HG02870 (cell line): ENCODE results near the gene ZDHHC11B.
"Not testable (repeated sequence)": the region's sequence is repeated elsewhere in the genome, so short reads cannot be mapped to it uniquely, and the experiment has no call there.

Source experiments
- ATAC-seq: cut with Tn5 transposase; IDR thresholded peaks from one replicate; pipeline ENCODE4 v1.9.1; 2021; ENCODE audit warnings: mild to moderate bottlenecking, moderate library complexity; ENCODE audit not compliant: unreplicated experiment

Gene ZDHHC11B

DNA sequence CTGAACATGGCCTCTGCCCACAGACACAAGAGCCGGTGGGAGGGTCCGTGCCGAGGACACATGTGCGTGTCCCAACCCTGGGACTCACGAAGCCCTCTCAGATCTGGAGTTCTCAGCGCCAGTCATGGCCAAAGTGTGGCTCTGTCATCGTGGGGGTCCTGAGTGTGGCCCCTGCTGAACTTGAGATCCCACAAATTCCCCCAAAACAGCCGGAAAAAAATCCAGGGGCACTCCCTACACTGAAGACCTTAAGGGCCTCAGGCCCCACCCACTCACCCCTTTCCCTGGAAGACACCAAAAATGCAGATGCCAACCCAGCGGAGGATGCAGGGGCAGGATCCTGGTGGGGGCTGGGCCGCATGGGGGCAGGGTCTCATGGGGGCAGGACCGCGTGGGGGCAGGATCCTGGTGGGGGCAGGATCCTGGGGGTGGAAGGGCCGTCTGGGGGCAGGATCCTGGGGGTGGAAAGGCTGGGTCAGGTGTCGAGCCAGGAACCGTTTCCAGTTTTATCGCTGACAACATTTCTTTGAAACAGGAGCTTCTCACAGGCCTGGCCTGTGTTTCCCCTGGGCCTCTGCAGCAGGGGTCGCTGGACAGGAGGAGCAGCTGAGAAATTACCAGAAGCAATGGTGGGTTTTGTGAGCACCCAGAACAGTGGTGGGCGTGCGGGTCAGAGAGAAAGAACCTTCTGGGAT lies 13.3 kb downstream of the ZDHHC11B start:
- ATAC-seq: not testable (repeated sequence)

DNA sequence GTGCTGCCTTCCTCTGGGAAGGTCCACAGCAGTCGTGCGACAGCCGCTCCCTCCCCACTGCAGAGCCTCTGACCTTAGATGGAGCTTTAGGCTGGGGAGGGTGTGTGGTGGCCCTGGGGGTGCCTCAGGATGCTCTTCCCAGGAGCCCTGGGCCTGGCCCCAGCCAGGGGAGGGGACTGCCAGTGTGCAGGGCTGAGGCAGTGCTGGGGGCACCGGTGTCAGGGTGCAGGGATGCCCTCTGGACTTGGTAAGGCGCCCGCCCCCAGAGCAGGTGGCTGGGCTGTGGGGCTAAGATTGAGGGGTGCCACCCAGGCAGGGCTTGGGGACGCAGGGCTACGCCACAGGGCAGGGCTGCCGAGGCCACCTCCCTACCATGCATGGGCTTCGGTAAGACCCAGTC lies 13.9 kb downstream of the ZDHHC11B start:
- ATAC-seq: not testable (repeated sequence)

DNA sequence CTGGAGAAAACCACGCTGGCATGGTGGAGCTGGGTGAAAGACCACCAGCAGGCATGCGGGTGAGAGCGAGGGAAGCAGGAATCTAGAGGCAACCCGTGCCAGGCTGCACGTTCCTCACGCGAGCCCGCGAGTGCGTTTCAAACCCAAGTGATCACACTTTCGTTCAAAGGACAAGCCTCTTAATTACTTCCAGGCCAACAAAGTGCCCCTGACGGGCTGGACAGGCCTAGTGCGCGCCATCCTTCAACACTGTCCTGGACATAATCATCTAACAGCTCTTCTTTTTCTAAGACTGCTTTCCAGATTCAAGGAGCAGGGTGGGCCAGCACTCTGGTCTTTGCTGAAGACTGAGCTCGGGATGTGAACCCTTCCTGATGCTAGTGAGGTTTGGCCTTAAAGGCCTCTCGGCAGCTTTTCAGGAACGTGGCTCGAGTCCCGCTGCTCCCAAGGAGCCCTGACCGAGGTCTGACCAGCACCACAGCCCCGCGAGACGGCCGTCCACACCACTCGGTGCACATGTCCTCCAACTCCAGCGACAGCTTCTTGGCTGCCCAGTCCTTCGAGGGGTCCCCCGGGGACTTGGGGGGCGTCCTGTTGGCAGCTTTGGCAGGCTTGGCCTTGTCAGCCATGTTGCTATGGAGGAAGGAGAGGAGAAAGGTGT lies 14.9 kb downstream of the ZDHHC11B start:
- not testable (repeated sequence) for ATAC-seq

DNA sequence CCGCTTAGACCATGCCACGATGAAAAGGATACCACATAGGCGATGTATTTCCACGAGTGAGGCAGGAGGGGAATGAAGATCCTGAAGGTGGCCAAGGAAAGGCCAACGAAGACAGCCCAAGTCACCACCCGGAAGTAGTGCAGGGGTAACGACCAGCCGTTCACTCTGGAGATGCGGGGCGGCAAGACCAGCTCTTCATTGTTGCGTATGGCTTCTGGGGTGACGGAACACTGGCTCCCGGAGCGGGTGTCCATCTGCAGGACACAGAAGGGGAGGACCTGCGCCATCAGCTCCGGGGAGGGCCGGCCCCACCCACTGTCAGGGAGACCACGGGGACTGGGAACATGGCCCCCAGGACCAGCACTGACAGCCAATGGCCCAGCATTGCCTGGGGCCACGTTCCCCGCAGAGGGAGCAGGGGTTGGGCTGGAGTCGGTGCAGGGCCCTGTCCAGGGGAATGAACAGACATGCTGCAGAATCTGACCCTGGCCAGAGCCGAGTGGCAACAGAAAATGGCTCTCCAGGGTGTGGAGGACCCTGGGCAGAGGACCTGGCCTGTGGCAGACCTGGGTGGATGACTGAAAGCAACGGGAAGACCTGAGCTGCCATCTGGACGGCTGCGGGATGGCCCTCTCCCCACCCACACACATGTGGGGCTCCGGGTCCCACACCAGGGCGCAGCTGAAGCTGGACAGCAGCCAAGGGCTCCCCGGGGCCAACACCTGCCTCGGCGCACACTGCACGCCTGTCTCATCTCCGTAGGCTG lies 17.7 kb downstream of the ZDHHC11B start:
- no peak for ATAC-seq

DNA sequence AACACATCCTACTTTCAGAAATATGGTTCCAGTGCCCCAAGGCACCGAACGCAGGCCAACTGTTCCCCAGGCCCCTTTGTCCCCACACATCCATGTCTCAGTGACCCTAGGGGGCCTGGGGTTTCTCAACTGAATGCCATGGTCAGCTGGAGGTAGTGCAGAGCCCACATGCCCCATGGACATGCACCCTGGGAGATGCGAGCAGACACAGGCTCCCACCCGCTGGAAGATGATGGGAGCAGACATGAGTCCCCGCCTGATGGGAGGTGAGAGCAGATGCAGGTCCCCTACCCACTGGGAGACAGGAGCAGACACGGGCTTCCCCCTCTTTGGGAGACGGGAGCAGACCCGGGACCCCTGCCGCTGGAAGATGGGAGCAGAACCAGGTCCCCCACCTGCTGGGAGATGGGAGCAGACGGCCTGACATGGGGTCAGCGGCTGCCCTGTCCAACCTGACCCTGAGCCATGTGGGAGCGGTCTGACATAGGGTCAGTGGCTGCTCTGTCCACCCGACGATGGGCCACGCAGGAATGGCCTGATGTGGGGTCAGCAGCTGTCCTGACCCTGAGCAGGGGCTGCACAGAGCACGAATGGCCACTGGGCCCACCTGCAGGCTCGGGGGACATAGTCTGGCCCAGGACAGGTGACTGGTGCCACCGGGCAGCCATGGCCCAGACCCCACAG lies 18.4 kb downstream of the ZDHHC11B start:
- no peak for ATAC-seq

DNA sequence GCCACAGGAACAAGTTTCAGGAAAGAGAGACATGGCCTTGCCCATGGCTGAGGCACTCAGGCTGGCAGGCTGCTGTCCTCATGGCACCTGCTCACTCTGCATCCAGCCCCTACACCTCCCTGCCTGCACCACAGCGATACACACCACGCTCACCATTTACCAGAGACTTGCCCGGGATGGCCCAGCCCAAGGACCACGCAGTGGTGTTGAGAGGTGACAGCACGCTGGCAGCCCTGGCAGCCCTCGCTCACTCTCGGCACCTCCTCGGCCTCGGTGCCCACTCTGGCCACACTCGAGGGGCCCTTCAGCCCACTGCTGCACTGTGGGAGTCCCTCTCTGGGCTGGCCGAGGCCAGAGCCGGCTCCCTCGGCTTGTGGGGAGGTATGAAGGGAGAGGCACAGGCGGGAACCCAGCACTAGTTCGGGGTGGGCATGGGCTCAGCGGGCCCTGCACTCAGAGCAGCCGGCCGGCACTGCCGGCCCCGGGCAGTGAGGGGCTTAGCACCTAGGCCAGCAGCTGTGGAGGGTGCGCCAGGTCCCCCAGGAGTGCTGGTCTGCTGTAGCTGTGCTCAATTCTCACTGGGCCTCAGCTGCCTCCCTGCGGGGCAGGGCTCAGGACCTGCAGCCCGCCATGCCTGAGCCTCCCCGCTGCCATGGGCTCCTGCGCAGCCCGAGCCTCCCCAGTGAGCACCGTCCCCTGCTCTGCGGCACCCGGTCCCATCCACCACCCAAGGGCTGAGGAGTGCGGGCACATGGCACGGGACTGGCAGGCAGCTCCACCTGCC lies 20.3 kb downstream of the ZDHHC11B start:
- ATAC-seq: no peak

DNA sequence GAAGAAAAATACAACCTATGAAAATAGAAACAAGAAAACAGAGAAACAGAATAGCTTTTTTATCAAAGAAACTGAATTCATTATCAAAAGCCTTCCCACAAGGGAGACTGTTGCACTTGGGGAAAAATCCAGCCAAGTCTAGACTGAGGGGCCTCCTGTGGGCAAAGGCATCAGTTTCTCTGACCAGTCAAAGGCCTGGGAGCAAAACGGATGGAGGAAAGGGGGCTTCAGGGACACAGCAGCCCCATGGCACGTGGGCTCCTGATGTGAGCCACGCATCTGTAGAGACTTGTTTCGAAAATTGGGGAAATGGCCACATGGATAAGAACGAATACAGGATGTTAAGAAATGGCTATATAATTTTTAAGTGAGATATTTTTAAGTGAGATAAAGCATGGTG lies 21.1 kb downstream of the ZDHHC11B start:
- no peak for ATAC-seq

DNA sequence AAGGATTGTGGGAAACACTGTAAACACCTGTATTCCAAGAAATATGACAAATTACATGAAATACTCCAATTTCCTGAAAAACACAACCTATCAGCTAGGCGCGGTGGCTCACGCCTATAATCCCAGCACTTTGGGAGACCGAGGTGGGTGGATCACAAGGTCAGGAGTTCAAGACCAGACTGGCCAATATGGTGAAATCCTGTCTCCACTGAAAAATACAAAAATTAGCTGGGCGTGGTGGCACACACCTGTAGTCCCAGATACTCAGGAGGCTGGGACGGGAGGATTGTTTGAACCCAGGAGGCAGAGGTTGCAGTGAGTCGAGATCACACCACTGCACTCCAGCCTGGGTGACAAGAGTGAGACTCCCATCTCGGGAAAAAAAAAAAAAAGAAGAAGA lies 21.5 kb downstream of the ZDHHC11B start:
- not testable (repeated sequence) for ATAC-seq

DNA sequence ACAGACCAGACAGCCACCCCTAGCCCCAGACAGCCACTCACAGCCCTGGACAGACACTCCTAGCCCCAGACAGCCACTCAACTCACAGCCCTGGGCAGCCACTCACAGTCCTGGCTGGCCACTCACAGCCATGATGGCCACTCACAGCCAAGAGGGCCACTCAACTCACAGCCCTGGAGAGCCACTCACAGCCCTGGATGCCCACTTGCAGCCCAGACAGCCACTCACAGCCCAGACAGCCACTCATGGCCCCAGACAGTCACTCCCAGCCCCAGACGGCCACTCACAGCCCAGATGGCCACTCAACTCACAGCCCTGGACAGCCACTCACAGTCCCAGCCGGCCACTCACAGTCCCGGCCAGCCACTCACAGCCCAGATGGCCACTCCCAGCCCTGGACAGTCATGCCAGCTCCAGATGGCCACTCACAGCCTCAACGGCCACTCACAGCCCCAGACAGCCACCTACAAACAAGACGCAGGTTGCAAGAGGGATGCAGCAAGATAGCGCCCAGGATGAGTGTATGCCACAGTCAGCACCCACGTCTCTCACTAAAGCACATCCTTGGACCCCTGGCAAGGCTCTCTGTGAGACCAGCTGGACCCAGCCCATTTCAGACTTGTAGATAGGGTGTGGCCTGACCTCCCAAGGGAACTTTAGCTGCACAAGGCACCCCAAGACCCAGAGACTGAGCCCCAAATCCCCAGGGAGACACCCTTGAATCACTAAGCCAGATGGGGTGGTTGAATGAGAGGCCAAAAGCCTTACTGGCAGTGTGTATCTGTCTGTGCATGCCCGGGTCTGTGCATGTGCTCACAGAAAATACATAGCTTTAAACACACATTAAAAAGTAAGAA lies 22.4 kb downstream of the ZDHHC11B start:
- no peak for ATAC-seq

DNA sequence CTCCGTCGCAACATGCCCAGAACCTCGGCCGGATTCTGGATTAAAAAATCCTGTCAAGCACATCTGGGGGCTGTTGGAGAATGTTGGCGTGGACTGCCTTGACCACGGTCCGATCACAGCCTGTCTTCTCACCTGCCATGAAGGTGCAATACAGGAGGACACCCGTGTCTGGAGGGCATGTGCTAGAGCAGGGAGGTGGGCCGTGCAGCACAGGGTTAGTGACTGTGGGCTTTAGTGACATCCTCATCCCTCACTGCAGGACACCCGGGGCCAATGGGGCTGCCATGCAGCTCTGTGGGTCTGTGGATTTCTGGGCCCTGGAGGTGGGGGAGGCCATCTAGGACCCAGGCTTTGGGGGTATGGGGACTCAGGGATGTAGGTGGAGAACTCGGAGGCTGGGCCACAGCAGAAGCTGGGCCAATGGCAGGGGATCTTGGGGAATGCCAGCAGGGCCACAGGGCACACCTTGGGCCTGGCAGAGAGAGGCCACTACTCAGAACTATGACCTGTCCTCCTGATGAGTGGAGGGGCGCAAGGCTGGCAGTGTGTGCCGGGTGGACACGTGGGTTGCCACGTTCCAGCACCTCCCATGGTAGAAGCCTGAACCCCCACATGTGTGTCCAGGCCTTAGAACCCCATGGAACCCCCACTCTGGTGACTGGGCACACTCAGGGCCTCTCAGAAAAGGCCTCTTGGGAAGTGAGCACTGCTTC lies 23.3 kb downstream of the ZDHHC11B start:
- ATAC-seq: no peak

DNA sequence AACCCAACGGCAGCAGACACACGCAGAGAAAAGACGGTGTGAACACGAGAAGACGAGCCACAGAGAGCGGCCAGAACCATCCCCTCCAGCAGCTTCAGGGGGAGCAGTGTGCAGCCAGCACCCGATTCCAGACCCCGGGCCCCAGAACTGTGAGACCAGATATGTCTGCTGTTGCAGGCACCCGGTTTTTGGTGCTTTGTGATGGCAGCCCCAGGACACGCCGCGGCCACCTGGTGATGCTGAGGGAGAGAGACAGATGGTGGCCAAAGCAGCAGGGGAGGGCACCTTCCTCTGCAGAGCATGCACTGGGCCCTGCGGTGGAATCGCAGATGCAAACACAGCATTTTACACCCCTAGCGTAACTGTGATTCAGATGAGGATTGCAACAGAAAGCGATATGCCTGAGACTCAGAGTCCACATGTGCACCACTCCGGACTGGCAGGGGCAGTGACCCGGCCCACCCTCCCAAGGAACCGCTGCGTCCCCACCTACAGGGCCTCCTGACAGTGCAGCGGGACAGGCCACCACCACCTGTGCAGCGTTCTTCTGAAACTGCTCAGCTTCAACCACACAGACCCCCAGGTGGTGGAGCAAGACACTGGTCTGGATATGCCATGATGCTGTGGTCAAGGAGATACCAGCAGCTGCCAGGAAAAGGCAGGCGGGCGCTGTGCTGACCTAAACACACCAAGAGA lies 24.0 kb downstream of the ZDHHC11B start:
- no peak for ATAC-seq

DNA sequence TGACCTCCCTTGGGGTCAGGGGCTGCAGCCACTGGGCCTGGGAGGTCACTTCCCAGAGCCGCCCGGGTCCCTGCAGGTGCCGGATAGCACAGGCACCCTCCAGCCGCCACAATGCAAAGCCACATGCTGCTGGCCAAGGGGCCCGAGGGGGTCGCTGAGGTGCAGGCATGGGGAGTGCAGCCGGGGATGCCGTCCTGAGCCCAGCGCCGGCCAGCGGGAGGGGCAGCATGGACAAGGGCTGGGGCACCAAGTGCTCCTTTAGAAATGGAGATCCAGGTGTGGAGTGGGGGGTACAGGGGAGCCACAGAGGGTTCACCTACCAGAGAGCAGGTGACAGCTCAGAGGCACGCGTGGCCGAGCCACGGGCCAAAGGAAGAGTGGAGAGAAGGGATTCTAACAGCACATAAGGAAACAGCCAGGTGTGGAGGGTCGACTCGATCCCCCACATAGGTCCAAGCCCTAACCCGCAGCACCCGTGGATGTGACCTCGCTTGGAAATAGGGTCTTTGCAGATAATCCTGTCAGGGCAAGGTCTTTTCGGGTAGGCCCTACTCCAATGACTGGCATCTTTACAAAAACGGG lies 24.7 kb downstream of the ZDHHC11B start:
- no peak for ATAC-seq

DNA sequence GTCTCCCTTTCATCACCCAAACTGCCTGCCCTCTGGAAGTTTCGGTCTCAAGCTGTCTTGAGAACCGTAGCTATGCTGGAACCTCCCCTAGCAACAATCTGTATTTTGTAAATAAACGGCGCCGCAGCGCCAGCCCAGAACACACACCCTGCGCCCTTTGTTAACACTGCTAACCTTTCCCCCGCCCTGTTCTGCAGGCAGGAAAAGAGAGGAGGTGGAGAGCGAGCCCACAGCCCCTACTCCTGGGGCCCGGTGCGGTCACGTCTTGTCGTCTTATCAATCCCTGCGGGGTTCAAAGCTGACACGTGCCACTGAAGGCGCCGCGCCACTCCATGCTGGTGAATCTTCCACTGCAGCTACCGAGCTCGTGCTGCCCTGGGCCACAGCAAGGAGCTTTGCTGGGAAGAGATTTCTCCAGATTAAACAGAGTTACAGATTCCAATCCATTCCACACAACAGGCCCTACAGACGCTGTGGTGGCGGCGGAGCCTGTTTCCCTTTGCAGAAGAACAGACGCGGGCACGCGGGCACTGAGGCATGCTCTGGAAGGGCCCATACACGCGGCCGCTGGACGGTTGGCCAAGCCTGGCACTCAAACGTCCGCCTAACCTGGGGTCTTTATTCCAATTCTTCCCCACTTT lies 25.3 kb downstream of the ZDHHC11B start:
- ATAC-seq: no peak

DNA sequence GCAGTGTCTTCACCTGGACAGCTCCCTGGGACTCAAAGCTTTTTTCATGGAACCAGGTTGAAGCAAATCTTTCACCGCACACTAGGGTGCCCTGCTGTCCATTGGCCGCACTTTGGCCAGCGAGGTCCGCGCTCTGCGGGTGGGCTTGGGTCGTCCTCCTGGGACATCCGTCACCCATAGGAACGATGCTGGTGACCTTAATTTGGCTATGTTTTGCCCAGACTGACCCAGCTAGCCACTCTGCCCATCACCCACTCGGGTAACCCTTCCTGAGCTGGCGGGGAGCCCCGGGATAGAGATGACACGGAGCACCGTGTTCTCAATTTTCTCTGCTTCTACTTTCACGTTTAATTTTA lies 25.9 kb downstream of the ZDHHC11B start:
- no peak for ATAC-seq

DNA sequence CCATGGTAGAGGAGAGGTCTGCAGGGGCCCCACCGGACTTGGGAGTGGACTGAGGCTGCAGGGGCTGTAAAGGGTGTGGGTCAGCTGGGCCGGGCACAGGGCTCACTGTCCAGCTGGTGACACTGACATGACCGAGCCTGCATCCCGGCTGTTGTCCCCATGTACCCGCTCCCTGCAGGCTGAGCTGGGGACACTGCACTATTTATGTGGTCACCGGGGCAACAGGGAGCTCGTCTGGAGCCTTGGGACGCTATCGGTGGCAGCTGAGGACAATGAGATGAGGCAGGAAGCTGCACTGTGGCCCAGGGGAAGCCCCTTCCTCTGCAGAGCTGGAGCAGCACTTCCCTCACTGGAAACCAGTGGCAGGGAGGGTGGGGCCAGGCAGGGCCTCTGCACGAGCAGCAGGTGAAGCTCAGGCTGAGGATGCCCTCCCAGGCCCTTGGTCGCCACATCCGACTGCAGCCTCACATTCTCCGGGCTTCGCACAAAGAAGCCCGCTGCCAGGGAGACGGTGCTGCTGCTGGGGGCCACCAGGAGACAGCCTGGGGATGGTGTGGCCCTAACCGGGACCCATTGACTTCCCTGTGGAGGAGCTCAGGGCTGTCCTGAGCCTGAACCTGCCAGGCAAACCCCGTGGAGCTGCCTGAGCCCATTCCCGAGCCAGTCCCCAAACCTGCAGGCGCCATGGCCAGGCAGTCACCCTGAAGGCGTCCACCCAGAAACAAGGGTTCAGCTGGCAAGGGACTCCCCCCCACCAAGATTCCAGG lies 26.4 kb downstream of the ZDHHC11B start:
- no peak for ATAC-seq

DNA sequence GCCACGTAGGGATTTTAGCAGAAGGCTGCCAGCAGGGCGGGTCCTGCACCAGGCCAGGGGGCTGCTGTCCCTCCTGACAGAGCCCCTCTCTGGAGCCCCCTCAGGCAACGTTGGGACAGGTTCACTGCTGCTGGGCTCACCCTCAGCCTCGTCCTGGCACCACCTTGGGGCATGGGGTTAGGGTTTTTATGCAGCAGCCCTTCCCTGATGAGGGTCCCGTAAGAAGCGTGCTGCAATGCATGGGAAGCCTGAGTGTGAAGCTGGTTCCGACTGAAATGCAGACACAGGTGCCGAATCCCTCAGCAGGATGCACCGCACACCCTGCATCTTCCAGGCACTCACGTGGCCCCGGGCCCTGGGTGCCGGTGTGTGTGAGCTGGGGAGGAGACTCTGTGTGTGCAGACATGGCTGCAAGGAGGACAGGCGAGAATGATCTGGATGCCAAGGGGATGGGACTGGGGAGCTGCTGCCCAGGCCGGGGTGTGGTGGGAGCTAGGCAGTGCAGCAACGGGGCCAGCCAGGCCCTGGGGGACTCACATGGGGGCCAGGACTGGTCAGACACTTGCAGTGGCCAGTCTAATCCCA lies 27.1 kb downstream of the ZDHHC11B start:
- ATAC-seq: no peak
